VCaP (cell line): ENCODE measurements around the gene RPS27L.
"Not testable (repeated sequence)": the region's sequence is repeated elsewhere in the genome, so short reads cannot be mapped to it uniquely, and the experiment has no call there.

ENCODE experiments used
- H3K27ac ChIP-seq: fragments of 450-650 bp; 2 replicates; pipeline ENCODE4 v1.5.1; 2017
- TF ChIP-seq, protein P1 (sequence below): fragments of 450-650 bp; conservative IDR thresholded peaks from 2 replicates; pipeline ENCODE4 v1.5.1; 2017; ENCODE audit warnings: mild to moderate bottlenecking, moderate library complexity

The RPS27L gene

DNA sequence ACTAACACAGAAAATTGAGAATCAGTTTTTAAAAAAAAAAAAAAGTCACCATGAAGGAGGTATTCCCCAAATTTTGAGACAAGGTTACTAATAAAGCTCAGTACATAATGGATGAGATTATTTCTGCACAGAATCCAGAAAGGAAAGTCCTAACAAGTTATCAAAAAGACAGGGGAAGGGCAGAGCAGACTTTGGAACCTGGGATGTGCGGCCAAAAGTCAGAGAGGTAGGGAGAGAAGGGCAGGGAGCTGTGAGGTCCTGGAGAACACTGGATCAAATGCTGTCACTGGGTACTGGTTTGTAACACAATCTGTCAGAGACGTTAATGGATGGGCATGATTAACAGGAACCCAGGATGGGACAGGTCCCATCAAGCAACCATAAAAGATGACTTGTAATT is 47.8 kb downstream of the RPS27L start:
- H3K27ac ChIP-seq: no peak overlapping the region
- TF ChIP-seq, protein P1, sequence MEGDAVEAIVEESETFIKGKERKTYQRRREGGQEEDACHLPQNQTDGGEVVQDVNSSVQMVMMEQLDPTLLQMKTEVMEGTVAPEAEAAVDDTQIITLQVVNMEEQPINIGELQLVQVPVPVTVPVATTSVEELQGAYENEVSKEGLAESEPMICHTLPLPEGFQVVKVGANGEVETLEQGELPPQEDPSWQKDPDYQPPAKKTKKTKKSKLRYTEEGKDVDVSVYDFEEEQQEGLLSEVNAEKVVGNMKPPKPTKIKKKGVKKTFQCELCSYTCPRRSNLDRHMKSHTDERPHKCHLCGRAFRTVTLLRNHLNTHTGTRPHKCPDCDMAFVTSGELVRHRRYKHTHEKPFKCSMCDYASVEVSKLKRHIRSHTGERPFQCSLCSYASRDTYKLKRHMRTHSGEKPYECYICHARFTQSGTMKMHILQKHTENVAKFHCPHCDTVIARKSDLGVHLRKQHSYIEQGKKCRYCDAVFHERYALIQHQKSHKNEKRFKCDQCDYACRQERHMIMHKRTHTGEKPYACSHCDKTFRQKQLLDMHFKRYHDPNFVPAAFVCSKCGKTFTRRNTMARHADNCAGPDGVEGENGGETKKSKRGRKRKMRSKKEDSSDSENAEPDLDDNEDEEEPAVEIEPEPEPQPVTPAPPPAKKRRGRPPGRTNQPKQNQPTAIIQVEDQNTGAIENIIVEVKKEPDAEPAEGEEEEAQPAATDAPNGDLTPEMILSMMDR: no peak

DNA sequence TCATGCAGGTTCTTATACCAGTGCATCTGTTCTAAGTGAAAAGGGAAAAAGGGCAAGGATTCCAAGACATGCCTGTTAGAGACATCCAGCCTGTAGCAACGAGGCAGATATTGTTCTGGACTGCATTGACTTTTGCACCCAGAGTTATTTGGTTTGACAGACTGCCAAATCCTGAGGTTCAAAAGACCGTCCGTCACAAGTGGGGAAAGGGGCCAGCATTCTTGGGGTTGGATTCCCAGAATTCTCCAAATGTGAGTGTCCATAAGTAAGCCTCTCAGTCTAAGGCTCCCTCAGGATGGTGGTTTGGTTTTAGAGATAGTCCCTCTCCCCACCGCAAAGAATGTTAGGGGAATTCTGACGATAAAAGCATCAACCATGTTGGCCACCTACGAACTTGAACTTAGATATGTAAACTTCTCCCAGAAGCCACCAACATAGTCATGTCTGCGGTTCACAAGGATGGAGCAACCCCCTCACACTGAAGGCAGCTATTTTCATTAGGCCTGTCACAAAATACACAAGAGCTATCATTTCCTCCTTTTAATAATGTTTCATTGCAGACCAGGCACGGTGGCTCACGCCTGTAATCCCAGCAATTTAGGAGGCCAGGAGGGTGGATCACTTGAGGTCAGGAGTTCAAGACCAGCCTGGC is 49.3 kb downstream of the RPS27L start:
- TF ChIP-seq, protein P1: no peak
- H3K27ac ChIP-seq: no peak overlapping the region

DNA sequence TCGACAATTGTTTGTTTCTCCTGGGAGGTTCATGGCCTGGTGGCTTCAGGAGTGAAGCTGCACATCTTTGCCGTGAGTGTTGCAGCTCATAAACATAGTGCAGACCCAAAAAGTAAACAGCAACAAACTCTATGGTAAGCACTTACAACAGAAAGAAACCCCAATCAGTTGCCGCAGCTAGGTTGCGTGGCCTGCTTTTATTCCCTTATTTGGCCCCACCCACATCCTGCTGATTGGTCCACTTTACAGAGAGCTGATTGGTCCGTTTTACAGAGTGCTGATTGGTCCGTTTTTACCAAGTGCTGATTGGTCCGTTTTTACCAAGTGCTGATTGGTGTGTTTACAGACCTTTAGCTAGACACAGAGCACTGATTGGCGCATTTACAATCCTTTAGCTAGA is 51.9 kb downstream of the RPS27L start:
- H3K27ac ChIP-seq: not testable (repeated sequence)

DNA sequence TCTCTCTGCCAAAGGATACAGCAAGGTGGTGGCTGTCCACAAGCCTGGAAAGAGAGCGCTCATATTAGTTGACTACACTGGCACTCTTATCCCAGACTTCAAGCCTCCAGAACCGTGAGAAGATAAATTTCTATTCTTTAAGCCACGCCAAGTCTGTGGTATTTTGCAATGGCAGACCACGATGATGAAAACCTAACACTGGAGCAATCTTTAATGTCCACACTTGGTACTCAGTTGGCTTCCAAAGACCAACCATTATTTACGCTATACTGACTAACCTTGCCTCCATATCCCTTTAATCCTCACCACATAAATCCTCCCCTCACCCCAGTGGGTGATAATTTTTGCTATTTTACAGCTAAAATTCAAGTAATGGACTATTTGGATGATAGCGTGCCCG is 52.5 kb downstream of the RPS27L start:
- TF ChIP-seq, protein P1: no peak
- H3K27ac ChIP-seq: no peak overlapping the region

DNA sequence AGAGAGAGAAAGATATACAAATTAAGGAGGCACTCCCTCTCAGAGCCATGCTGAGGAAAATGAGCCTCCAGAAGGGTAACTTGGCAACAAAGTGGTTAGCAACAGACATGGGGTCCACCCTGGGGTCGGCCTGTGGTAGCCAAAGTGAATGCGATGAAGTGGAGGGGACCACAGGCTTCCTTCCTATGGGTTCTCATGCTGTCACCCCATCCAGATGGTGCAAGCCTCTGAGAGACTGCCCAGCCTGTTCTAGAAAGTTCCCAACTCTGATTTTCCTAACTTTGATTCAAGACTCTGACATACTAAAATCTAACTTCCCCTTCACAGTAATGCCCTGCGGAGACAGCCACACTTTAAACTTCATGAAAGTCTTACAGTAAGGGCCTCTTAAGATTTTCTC is 53.9 kb downstream of the RPS27L start:
- H3K27ac ChIP-seq: no peak overlapping the region
- TF ChIP-seq, protein P1: no peak

DNA sequence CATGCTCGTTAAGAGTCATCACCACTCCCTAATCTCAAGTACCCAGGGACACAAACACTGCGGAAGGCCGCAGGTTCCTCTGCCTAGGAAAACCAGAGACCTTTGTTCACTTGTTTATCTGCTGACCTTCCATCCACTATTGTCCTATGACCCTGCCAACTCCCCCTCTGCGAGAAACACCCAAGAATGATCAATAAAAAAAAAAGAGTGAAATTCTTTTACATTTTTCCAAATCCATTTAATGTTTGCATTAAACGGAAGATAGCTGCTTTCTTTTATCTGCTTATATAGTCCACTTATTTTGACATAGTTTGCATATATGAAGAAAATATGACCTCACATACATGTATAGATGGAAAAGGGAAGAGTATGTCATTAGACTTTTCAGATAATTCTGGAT is 57.7 kb downstream of the RPS27L start:
- H3K27ac ChIP-seq: not testable (repeated sequence)

DNA sequence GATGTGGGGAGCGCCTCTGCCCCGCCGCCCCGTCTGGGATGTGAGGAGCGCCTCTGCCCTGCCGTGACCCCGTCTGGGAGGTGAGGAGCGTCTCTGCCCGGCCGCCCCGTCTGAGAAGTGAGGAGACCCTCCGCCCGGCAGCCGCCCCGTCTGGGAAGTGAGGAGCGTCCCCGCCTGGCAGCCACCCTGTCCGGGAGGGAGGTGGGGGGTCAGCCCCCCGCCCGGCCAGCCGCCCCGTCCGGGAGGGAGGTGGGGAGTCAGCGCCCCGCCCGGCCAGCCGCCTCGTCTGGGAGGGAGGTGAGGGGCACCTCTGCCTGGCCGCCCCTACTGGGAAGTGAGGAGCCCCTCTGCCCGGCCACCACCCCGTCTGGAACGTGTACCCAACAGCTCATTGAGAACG is 58.4 kb downstream of the RPS27L start:
- H3K27ac ChIP-seq: not testable (repeated sequence)
